ENCODE measurements around the gene ADCK1. TPM values are rescaled to one million over a fixed set of nuclear protein-coding genes. Genes with fewer than 3 reads are reported as not detected.

ADCK1 gene
- total RNA-seq, 2 experiments from 2014 or later, result 7.5 to 9.6 TPM

DNA sequence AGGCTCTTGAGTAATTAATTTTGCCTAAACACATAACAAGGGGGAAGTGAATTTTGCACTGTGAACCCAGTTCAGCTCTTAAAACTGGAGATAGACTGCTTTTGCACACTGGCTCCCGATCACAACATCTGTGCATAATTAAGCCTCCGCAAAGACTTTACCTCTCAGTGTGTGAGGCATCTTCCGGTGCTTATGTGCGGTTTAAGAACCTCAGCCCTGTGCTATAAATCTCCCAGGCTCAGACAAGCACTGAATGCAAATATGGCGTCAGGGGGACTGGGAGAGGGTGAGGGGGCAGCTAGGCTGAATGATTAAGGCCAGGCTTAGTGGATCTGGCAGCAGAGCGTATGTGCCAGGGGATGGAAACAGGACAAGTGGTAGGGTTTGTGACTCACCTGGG lies 103.3 kb downstream of the ADCK1 start:
- no peaks in the 10 kb centered on the region for H3K36me3 ChIP-seq (ENCODE audit: insufficient read depth, low read length)
- no peak for DNase-seq (ENCODE audit: low spot score)
- no peak overlapping the region for H3K27ac ChIP-seq (ENCODE audit: low read depth, low read length, poor library complexity, severe bottlenecking)
- no peaks in the 10 kb centered on the region for H3K9me3 ChIP-seq (ENCODE audit: low read length)
- intact Hi-C loops (cut with micrococcal nuclease; ENCODE audit: unreplicated experiment), result no loop called here
- no TSS peak for BruUV-seq (replicated peaks)
- no peak overlapping the region for H3K4me2 ChIP-seq (ENCODE audit: low read length)
- POLR2A ChIA-PET, result no interaction called here
- H4K20me1 ChIP-seq (ENCODE audit: insufficient read depth, low read length), result no peaks in the 10 kb centered on the region
- H3K4me3 ChIP-seq (ENCODE audit: low read depth, low read length, poor library complexity, severe bottlenecking), result no peak overlapping the region
- no peak for TF ChIP-seq EZH2phosphoT487 (IDR thresholded peaks at IDR 0.05; ENCODE audit: borderline replicate concordance, low read depth, low read length)
- TF ChIP-seq, protein P1, sequence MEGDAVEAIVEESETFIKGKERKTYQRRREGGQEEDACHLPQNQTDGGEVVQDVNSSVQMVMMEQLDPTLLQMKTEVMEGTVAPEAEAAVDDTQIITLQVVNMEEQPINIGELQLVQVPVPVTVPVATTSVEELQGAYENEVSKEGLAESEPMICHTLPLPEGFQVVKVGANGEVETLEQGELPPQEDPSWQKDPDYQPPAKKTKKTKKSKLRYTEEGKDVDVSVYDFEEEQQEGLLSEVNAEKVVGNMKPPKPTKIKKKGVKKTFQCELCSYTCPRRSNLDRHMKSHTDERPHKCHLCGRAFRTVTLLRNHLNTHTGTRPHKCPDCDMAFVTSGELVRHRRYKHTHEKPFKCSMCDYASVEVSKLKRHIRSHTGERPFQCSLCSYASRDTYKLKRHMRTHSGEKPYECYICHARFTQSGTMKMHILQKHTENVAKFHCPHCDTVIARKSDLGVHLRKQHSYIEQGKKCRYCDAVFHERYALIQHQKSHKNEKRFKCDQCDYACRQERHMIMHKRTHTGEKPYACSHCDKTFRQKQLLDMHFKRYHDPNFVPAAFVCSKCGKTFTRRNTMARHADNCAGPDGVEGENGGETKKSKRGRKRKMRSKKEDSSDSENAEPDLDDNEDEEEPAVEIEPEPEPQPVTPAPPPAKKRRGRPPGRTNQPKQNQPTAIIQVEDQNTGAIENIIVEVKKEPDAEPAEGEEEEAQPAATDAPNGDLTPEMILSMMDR (conservative IDR thresholded peaks at IDR 0.05; ENCODE audit: low read length), result no peak
- CTCF ChIA-PET (ENCODE audit: unreplicated experiment), result no interaction called here
- no peaks in the 10 kb centered on the region for H3K4me1 ChIP-seq (ENCODE audit: insufficient read depth, low read length, poor library complexity, severe bottlenecking)
- H3K79me2 ChIP-seq (ENCODE audit: insufficient read depth, low read depth, low read length), result no peaks in the 10 kb centered on the region
- no peak overlapping the region for H2AFZ ChIP-seq (ENCODE audit: low read length)
- H3K9me2 ChIP-seq (ENCODE audit: insufficient read depth, low read length), result no peaks in the 10 kb centered on the region

DNA sequence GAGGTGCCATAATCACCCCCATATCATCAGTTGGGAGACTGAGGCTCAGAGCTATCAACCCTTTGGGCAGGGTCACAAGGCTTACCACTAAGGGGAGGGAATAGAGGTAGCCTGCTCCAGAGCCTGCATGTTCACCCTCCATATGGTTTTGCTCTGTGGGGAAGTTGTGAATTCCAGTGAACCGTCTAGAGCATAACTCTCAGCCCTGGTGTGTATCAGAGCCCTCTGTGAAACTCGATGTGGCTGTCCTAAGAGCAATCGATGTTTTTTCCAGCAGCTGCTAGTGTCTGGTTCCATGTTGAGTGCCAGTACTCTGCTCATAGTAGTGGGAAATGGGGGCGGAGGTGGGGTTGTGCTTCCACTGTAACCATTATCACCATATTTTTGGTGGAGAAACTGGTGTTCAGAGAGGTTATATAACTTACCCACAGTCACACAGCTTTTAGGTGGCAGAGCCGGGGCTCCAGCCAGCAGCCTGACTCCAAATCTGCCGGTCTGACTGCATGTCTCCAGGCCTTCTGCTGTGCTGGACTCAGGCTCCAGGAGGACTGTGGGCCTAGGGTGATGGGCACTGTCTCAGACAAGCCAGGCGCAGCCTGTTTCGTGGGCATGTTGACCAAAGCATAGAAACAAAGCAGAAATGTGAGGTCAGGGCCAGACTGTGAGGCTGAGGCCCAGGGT lies 104.2 kb downstream of the ADCK1 start:
- Histone ChIP-seq H3K79me2 (ENCODE audit: insufficient read depth, low read depth, low read length) (no peaks in the 10 kb centered on the region), H3K9me2 (ENCODE audit: insufficient read depth, low read length) (no peaks in the 10 kb centered on the region), H3K4me3 (ENCODE audit: low read depth, low read length, poor library complexity, severe bottlenecking) (no peak overlapping the region), H3K4me2 (ENCODE audit: low read length) (no peak overlapping the region), H3K4me1 (ENCODE audit: insufficient read depth, low read length, poor library complexity, severe bottlenecking) (no peaks in the 10 kb centered on the region), H3K36me3 (ENCODE audit: insufficient read depth, low read length) (no peaks in the 10 kb centered on the region), H4K20me1 (ENCODE audit: insufficient read depth, low read length) (no peaks in the 10 kb centered on the region), H3K9me3 (ENCODE audit: low read length) (no peaks in the 10 kb centered on the region), H3K27ac (ENCODE audit: low read depth, low read length, poor library complexity, severe bottlenecking) (no peak overlapping the region), H2AFZ (ENCODE audit: low read length) (no peak overlapping the region)
- ChIA-PET CTCF (ENCODE audit: unreplicated experiment) (no interaction called here), POLR2A (no interaction called here)
- no peak for DNase-seq (ENCODE audit: low spot score)
- intact Hi-C loops (cut with micrococcal nuclease; ENCODE audit: unreplicated experiment), result no loop called here
- no TSS peak for BruUV-seq (replicated peaks)
- TF ChIP-seq, protein P1 (conservative IDR thresholded peaks at IDR 0.05; ENCODE audit: low read length), result no peak
- no peak for TF ChIP-seq EZH2phosphoT487 (IDR thresholded peaks at IDR 0.05; ENCODE audit: borderline replicate concordance, low read depth, low read length)

DNA sequence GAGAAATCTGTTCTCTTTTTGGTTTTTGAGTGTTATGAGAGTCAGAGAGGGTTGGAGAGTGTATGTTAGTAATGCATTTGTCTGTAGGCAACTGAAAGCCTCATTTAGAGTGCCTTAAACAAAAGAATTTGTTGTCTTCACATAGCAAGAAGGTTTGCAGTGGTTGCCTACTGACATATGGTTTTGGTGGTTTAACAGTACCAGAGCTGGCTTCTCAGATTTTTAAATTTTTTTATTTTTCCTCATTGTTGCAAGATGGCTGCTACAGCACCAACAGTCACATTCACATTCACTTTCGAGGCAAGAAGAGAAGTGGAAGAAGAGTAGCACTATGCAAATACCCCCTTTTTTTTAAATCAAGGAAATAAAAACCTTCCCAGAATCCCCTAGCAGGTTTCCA lies 106.5 kb downstream of the ADCK1 start:
- H3K27ac ChIP-seq (ENCODE audit: low read depth, low read length, poor library complexity, severe bottlenecking), result no peak overlapping the region
- POLR2A ChIA-PET, result no interaction called here

More for the DNA sequence above, 106.5 kb downstream of the ADCK1 start:
- Histone ChIP-seq H4K20me1 (ENCODE audit: insufficient read depth, low read length) (no peaks in the 10 kb centered on the region), H3K9me2 (ENCODE audit: insufficient read depth, low read length) (no peaks in the 10 kb centered on the region), H3K36me3 (ENCODE audit: insufficient read depth, low read length) (no peaks in the 10 kb centered on the region), H3K4me3 (ENCODE audit: low read depth, low read length, poor library complexity, severe bottlenecking) (no peak overlapping the region), H3K4me2 (ENCODE audit: low read length) (no peak overlapping the region), H3K9me3 (ENCODE audit: low read length) (no peaks in the 10 kb centered on the region), H2AFZ (ENCODE audit: low read length) (no peak overlapping the region), H3K4me1 (ENCODE audit: insufficient read depth, low read length, poor library complexity, severe bottlenecking) (no peaks in the 10 kb centered on the region), H3K79me2 (ENCODE audit: insufficient read depth, low read depth, low read length) (no peaks in the 10 kb centered on the region)
- no peak for DNase-seq (ENCODE audit: low spot score)
- intact Hi-C loops (cut with micrococcal nuclease; ENCODE audit: unreplicated experiment), result no loop called here
- CTCF ChIA-PET (ENCODE audit: unreplicated experiment), result no interaction called here
- no peak for TF ChIP-seq EZH2phosphoT487 (IDR thresholded peaks at IDR 0.05; ENCODE audit: borderline replicate concordance, low read depth, low read length)
- TF ChIP-seq, protein P1 (conservative IDR thresholded peaks at IDR 0.05; ENCODE audit: low read length), result no peak
- BruUV-seq (replicated peaks), result no TSS peak
